GM12891 (cell line): ENCODE measurements around the gene PPP1R7.

Source experiments
- DNase-seq: peaks from one replicate; pipeline ENCODE4 v3.0.0; 2011; ENCODE audit warnings: low spot score; ENCODE audit not compliant: insufficient read length
- FAIRE-seq: peaks from 2 replicates; lab custom pipeline; 2011; peaks lifted over from hg19 to GRCh38; lab: Jason Lieb, UNC
- PAX5 ChIP-seq: IDR thresholded peaks from 2 replicates; pipeline ENCODE4 v1.6.1; 2011; ENCODE audit warnings: low read length, moderate library complexity, mild to moderate bottlenecking; ENCODE audit not compliant: insufficient read depth, severe bottlenecking
- POLR2A ChIP-seq: IDR thresholded peaks from 2 replicates; pipeline ENCODE4 v1.6.1; 2011; ENCODE audit warnings: low read depth, low read length, control low read depth
- POLR2AphosphoS5 ChIP-seq: IDR thresholded peaks from 2 replicates; pipeline ENCODE4 v1.6.1; 2011; ENCODE audit warnings: low read depth, low read length, control low read depth
- POU2F2 ChIP-seq: IDR thresholded peaks from 2 replicates; pipeline ENCODE4 v1.6.1; 2011; ENCODE audit warnings: low read depth, mild to moderate bottlenecking, control low read depth, low read length, moderate library complexity
- SPI1 ChIP-seq: IDR thresholded peaks from 2 replicates; pipeline ENCODE4 v1.6.1; 2011; ENCODE audit warnings: low read depth, low read length, control low read depth
- TAF1 ChIP-seq: IDR thresholded peaks from 2 replicates; pipeline ENCODE4 v1.6.1; 2011; ENCODE audit warnings: low read depth, low read length, control low read depth

Gene PPP1R7

DNA sequence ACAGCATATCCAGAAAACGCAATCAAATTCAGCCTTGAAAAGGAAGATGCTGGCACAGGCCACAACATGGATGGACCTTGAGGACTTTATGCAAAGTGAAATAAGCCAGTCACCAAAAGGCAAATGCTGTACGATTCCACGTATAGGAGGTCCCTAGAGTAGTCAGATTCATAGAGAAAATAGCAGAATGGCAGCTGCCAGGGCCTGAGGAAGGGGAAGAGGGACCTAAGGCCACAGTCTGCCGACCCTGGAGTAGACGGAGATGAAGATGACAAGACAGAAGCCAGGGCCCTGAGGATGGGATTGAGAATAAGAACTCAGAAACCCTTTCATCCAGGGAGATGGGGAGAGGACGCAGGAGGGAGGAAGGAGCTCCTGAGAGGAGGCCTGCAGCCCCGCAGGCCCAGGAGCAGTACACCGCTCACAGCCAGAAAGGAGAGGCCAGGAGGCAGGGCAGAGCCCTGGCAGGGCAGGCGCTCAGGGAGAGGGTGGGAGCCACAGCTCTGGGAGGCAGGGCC lies 40.1 kb upstream of the PPP1R7 start:
- DNase-seq, result no peak
- no peak for FAIRE-seq
- TF ChIP-seq PAX5 (no peak), TAF1 (no peak), POLR2AphosphoS5 (no peak), POU2F2 (no peak), POLR2A (no peak), SPI1 (no peak)

DNA sequence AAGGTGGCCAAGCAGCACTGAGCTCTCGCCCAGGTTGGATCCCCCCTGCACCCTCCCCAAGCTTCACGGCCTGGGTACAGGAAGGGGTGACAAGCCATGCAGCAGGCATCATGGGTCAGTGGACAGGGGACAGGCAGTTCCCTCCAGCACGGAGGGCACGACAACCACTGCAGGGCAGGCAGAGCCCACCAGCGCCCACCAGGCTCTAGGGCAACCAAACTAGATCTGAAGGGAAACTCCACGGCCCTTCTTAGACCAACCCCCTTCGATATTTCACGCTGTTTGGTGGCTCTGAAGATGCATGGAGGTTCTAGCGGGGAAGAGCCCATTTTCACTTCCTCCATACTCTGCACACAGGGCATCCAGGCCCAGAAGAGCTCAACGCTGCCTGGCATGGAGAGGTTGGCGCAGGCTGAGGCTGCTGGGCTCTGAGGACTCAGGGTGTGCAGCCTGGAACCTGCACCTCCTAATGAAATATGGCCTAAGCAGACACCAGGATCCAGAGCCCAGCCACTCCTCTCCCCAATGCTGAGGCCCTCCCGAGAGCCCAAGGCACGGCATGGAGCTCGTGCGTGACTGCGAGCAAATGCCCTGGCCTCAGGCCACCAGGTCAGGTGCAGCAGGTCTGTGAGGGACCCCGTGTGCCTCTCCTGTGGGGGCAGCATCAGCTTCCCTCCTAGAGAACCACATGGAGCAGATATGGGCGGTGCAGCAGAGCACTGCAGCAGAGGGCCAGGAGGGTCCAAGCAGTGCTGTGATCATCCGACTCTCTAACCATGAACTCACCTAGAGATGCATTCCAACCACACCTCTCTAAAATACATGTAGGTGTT lies 39.4 kb upstream of the PPP1R7 start:
- DNase-seq (no peak), FAIRE-seq (peak; percentile 95)
- TF ChIP-seq POLR2AphosphoS5 (peak; percentile 53), POU2F2 (no peak), PAX5 (no peak), TAF1 (peak; percentile 46; the same call in 1 of the 2 replicates), POLR2A (0 out of 2 replicates have a peak, but pooled peaks have one; percentile 58), SPI1 (peak; percentile 89)

- TF ChIP-seq SPI1 (no peak), POU2F2 (0 out of 2 replicates have a peak, but pooled peaks have one; percentile 33), POLR2AphosphoS5 (0 out of 2 replicates have a peak, but pooled peaks have one; percentile 39), PAX5 (no peak), TAF1 (peak; percentile 55; the same call in 1 of the 2 replicates), POLR2A (peak; percentile 20; the same call in 1 of the 2 replicates)
- no peak for DNase-seq
- no peak for FAIRE-seq
These were observed 38.8 kb upstream of the PPP1R7 start for GRCh38 chr2:241111440-241111805.

DNA sequence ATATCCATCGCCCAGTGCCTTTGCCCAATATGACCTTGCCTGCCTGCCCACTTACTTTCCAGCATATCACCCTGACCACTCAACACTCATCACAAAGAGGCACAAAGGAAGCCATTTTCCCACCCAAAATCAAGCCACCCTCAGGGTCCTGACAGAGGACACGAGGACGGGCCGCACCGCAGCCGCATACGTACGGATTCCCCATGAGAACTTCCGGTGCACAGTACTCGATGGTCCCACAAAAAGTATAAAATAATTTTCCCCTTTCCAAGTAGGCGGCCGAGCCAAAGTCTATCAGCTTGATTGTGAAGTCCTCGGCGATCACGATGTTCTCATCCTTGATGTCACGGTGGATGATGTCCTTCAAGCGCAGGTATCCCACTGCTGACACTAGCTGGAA lies 38.2 kb upstream of the PPP1R7 start:
- no peak for TF ChIP-seq POU2F2
- no peak for TF ChIP-seq PAX5
- TF ChIP-seq SPI1, result no peak
- no peak for TF ChIP-seq POLR2AphosphoS5
- TF ChIP-seq TAF1, result no peak
- TF ChIP-seq POLR2A, result no peak
- FAIRE-seq (peak; percentile 23), DNase-seq (no peak)

GRCh38 chr2:241112592-241112991 lies 37.7 kb upstream of the PPP1R7 start:
- DNase-seq (no peak), FAIRE-seq (peak; percentile 87)
- TF ChIP-seq POU2F2, result no peak
- TF ChIP-seq TAF1, result no peak
- no peak for TF ChIP-seq PAX5
- TF ChIP-seq POLR2A, result no peak
- TF ChIP-seq POLR2AphosphoS5, result no peak; the same call in 1 of the 2 replicates
- TF ChIP-seq SPI1, result no peak

- no peak for FAIRE-seq
- DNase-seq, result no peak
- TF ChIP-seq POLR2AphosphoS5 (no peak), POLR2A (no peak), PAX5 (no peak), SPI1 (no peak), TAF1 (no peak), POU2F2 (no peak)
These were observed 35.4 kb upstream of the PPP1R7 start for GRCh38 chr2:241114836-241115235.

- TF ChIP-seq TAF1, result no peak
- TF ChIP-seq POLR2AphosphoS5, result no peak
- TF ChIP-seq PAX5, result no peak
- TF ChIP-seq POU2F2, result no peak
- no peak for TF ChIP-seq POLR2A
- TF ChIP-seq SPI1, result no peak
- DNase-seq (no peak), FAIRE-seq (no peak)
These were observed 34.9 kb upstream of the PPP1R7 start for GRCh38 chr2:241115361-241115760.

GRCh38 chr2:241116606-241117560 lies 33.4 kb upstream of the PPP1R7 start:
- DNase-seq (no peak), FAIRE-seq (no peak)
- no peak for TF ChIP-seq POU2F2
- no peak for TF ChIP-seq POLR2A
- TF ChIP-seq SPI1, result no peak
- no peak for TF ChIP-seq TAF1
- TF ChIP-seq POLR2AphosphoS5, result no peak
- no peak for TF ChIP-seq PAX5
